Right renal cortex interstitium (tissue), 3 donors: ENCODE data around the gene PNLDC1. TPM values are rescaled to one million over a fixed set of nuclear protein-coding genes. Genes with fewer than 3 reads are reported as not detected.
A peak's percentile ranks its signal among the peaks of the same experiment; 100 is the strongest.
"Not testable (repeated sequence)": the region's sequence is repeated elsewhere in the genome, so short reads cannot be mapped to it uniquely, and the experiment has no call there.

Source experiments
- DNase-seq, 3 donors: peaks; one replicate each; pipeline ENCODE4 v3.0.0-alpha.2; 2013; ENCODE audit warnings: low read depth in 3 of 3, low spot score in 2 of 3
- polyA plus RNA-seq, 3 donors: library from polyadenylated mRNA; unstranded; fragments of 120-200 nt; gene quantifications; one replicate each; pipeline ENCODE4 v1.2.1, GENCODE V29; 2013; ENCODE audit not compliant: insufficient read length in 3 of 3

Gene PNLDC1
- polyA plus RNA-seq, 3 donors: 0.25 to 1.6 (median 0.36) TPM

DNA sequence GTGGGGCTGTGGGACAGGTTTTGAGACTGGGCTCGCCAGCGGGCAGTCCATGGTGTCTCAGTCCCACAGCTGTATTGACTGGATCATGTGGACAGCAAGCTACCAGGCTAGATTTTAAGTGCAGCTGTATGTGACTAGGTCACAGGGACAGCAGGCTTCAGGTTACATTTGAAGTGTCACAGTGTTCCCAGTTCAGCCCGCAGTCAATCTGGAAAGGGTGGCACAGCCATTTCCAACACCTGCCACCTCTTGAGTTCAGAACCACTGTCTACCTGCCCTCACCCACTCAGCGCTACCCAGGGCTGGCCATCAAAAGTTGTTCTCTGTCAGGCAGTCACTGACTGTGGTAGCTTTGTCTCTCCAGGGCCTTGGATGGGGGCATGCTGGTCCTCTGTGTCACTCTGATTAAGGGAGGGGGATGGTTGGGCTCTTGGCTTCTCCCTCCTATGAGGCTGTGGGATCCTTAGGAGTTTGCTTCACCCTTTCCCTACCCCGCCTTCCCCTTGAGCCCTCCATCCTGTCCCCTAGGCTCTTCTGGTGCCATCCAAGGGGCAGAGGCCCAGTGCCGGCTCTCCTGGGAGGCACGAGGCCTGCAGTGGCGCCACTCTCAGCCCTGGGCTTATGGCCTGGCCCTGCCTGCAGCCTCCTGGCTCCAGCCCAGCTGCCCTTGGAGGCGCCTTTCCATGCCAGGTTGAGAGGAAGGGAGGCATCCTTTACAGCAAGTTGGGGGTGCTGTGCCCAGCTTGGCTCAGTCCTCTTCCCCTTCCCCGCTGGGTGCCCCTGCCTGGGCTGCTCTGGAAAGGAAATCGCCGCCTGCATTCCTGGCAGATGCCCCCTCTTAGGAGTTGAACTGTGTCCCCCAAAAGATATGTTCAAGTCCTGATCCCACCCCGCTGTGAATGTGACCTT lies 44.9 kb downstream of the PNLDC1 start:
- no peak for DNase-seq

GRCh38 chr6:159848552-159848951 lies 48.5 kb downstream of the PNLDC1 start:
- not testable (repeated sequence) for DNase-seq

- not testable (repeated sequence) for DNase-seq
Observed at GRCh38 chr6:159849851-159850250, 49.8 kb downstream of the PNLDC1 start.

DNA sequence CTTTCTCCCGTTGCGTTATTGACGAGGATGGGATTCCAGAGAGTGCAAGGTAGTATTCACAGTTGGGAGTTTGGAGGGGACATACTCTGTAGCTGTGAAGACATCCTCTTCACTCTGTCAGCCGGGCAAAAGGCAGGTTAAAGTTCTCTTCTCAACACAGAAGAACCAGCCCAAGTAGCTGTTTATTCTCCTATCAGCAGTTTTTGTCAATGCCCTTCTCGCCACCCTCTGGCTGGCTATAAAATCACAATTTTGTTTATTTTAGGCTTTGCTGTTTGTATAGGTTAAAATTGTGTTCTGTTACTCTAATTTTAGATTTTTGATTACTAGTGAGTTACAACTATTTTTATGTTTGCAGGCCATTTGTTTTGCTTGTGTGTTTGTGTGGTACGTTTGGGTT lies 52.8 kb downstream of the PNLDC1 start:
- DNase-seq: no peak

DNA sequence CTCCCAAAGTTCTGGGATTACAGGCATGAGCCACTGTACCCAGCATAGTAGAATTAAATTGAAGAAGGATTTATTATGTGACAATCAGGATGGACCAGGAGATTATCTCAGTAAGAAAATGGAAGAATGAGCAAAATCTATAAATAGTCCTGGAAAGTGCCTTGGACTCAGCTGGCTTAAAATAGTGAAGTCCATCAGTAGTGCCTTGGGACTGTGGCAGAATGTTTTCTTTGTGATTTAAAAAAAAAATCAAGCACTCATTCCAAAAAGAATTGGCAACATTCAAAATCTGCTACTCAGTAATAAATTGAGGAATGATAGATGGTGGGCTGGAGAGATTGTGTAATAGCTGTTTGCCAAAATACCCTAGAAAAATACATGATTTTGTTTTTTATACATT lies 53.7 kb downstream of the PNLDC1 start:
- DNase-seq: no peak

DNA sequence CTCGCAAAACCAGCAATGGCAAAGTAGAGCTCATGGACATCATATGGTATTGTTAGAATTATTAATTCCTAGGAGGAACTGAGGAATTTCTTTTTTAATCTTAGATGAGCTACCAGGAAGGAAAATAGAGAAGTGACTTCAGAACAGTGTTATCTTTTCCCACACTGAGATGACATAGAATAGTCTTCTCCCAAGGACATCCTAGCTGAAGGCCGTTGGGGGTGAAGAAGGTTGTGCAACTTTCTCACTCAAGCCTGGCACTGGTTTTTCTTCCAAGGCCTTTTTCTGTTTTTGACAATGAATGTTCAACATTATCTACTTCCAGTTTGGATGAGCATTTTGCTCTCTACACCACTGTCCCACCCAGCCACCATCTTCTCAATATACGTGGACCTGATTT lies 54.9 kb downstream of the PNLDC1 start:
- no peak for DNase-seq

DNA sequence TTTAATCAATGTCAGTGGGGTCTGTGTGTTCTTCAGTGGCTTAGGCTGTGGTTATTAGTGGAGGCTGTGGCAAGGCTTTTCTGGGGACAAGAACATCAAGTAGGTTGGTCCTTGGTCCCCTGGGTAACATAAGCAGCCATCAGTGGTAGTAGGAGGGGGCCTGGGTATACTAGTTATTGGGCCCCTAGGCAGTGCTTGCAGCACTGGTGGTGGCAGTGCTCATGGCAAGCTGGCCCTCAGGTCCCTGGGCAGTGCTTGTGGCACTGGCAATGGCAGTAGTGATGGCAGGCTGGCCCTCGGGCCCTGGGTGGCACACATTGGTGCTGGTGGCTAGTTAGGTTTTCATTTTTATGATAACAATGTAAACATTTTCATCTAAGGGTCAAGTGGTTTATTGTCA lies 58.2 kb downstream of the PNLDC1 start:
- no peak for DNase-seq

DNA sequence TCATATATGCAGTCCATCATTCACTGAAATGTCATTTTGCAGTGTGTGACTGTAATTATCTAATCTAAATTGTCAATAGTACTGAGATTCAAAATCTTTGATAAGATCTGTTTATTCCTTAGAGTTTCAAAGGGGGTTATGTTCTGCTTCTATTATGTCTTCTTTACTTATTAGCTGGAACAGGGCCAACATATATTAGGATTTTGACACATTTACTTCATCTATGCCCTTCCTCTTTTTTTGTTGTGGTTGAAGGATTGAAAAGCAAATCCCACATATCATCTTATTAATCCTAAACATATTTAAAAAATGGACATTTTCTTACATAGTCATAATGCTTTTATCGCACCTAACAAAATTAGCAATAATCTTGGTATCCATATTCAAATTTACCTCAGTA lies 60.4 kb downstream of the PNLDC1 start:
- no peak for DNase-seq

GRCh38 chr6:159862103-159862502 lies 62.0 kb downstream of the PNLDC1 start:
- DNase-seq: no peak

DNA sequence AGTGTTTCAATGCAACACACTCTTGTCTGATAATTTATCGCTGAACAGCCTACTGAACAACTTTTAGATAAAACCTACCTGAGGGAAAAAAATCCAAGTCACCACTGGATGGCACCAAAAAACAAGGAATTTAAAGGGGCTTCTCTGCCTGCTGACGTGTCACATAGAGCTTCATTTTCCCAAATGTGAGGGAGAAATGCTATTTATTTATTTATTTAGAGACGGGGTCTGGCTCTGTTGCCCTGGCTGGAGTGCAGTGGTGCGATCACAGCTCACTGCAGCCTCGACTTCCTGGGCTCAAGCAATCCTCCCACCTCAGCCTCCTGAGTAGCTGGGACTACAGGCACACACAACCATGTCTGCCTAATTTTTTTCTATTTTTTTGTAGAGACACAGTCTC lies 63.3 kb downstream of the PNLDC1 start:
- peak; percentile 29 to 63 (median 45) for DNase-seq

GRCh38 chr6:159865226-159865920 lies 65.3 kb downstream of the PNLDC1 start:
- DNase-seq: no peak

DNA sequence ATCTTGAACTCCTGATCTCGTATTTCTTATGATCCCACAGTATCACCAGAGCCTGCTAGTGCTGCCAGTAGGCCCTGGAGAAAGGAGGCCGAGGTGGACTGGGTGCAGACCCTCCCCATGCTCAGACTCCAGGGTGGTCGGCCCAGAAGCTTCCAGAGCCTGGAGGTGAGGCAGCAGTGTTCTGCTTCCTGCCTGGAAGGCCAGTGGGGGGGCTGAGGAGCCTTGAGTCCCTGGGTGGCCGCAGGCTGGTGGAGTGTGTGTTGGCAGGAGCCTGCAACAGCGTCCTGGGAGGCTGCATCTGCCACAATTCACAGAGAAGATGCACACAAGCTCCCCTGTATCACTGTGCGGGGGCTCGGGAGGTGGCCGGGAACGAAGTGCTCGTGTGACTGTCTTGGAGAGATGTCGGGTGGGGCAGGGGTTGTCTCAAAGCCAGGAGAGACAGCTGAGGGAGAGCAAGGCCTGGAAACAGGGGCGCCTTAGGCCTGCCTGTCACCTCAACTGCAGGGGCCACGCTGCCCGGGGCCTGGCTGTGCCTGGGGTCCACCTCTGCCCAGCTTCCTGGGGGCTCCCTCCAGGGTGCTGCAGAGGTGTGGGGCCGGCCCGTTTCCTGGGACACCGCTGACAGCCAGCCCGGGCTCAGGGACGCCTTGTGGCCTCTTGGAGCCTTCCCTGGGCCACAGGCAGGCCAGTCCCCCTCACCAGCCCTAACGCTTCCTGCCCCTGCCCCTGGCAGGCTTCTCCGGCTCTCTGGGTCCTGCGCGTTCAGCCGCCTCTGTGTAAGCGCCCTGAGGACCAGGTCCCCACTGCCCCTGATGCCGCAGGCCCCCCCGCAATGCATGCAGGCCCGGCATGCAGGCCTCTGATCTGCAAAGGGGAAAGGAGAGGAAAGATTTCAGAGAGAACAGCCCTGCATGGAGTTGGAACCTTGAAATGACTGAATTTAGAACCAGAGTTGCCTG lies 66.5 kb downstream of the PNLDC1 start:
- no peak for DNase-seq

Other genes with a start within 250 kb of the PNLDC1 start
- gene SOD2, start 107.0 kb upstream of the PNLDC1 start, polyA plus RNA-seq: 100 to 1,000 TPM; 121 to 123 (median 121) TPM
- 100 to 1,000 TPM; 136 to 145 (median 138) TPM for gene WTAP, start 72.8 kb upstream of the PNLDC1 start, polyA plus RNA-seq
- 10 to 100 TPM; 54.7 to 64.8 (median 59.7) TPM for gene ACAT2, start 38.2 kb upstream of the PNLDC1 start, polyA plus RNA-seq
- 100 to 1,000 TPM; 251 to 275 (median 261) TPM for gene TCP1, start 10.7 kb upstream of the PNLDC1 start, polyA plus RNA-seq
- 10 to 100 TPM; 59.7 to 73.3 (median 62.8) TPM for gene MRPL18, start 9.8 kb upstream of the PNLDC1 start, polyA plus RNA-seq
- under 1 TPM in 2 of 3 donors, not detected in 1; 0.01 to 0.03 TPM for gene MAS1, start 90.7 kb downstream of the PNLDC1 start, polyA plus RNA-seq
- 10 to 100 TPM; 56.6 to 62.3 (median 57.5) TPM for gene IGF2R, start 168.8 kb downstream of the PNLDC1 start, polyA plus RNA-seq